Stimulated activated CD8-positive, alpha-beta memory T cell treated with anti-CD3 and anti-CD28 coated beads, Interleukin-12 subunit alpha, Interleukin-12 subunit beta, amount 100 ng/mL, for 4 hours (primary cell): ENCODE measurements around the gene SLC7A11.

ENCODE experiments used
- DNase-seq: peaks from one replicate; pipeline ENCODE4 v3.0.0-alpha.2; 2020; ENCODE audit warnings: low read depth

Gene SLC7A11

GRCh38 chr4:138242076-138242833 lies at the start of gene SLC7A11:
Gene SLC7A11 (minus strand): TSS chr4:138242349. CDS start chr4:138242069, 280 bp downstream.
- DNase-seq, result no peak

GRCh38 chr4:138291431-138291830 lies 49.3 kb upstream of the SLC7A11 start:
- no peak for DNase-seq

- no peak for DNase-seq
Observed at GRCh38 chr4:138290805-138291204, 48.7 kb upstream of the SLC7A11 start.

GRCh38 chr4:138279286-138279685 lies 37.1 kb upstream of the SLC7A11 start:
- DNase-seq, result no peak

- DNase-seq, result no peak
Observed at GRCh38 chr4:138277133-138277532, 35.0 kb upstream of the SLC7A11 start.

GRCh38 chr4:138275963-138276621 lies 33.9 kb upstream of the SLC7A11 start:
- DNase-seq, result no peak

- no peak for DNase-seq
Observed at GRCh38 chr4:138275216-138275615, 33.1 kb upstream of the SLC7A11 start.

GRCh38 chr4:138269175-138269574 lies 27.0 kb upstream of the SLC7A11 start:
- no peak for DNase-seq

GRCh38 chr4:138267835-138268234 lies 25.7 kb upstream of the SLC7A11 start:
- DNase-seq, result no peak

- DNase-seq, result no peak
Observed at GRCh38 chr4:138266948-138267347, 24.8 kb upstream of the SLC7A11 start.

GRCh38 chr4:138263247-138263816 lies 21.2 kb upstream of the SLC7A11 start:
- DNase-seq, result no peak

- no peak for DNase-seq
Observed at GRCh38 chr4:138262469-138262868, 20.3 kb upstream of the SLC7A11 start.

GRCh38 chr4:138262030-138262429 lies 19.9 kb upstream of the SLC7A11 start:
- DNase-seq, result no peak

GRCh38 chr4:138259824-138260223 lies 17.7 kb upstream of the SLC7A11 start:
- DNase-seq, result no peak

GRCh38 chr4:138259271-138259670 lies 17.1 kb upstream of the SLC7A11 start:
- no peak for DNase-seq

- no peak for DNase-seq
Observed at GRCh38 chr4:138256608-138257007, 14.5 kb upstream of the SLC7A11 start.

GRCh38 chr4:138255917-138256597 lies 13.9 kb upstream of the SLC7A11 start:
- no peak for DNase-seq

- no peak for DNase-seq
Observed at GRCh38 chr4:138252551-138252950, 10.4 kb upstream of the SLC7A11 start.

GRCh38 chr4:138251938-138252337 lies 9.8 kb upstream of the SLC7A11 start:
- DNase-seq, result no peak

- DNase-seq, result no peak
Observed at GRCh38 chr4:138249132-138249531, 7.0 kb upstream of the SLC7A11 start.

- DNase-seq, result no peak
Observed at GRCh38 chr4:138248058-138248457, 5.9 kb upstream of the SLC7A11 start.

GRCh38 chr4:138247643-138248042 lies 5.5 kb upstream of the SLC7A11 start:
- DNase-seq, result no peak

- no peak for DNase-seq
Observed at GRCh38 chr4:138243369-138243768, 1.2 kb upstream of the SLC7A11 start.
